ENCODE results near the gene CD247. TPM values are rescaled to one million over a fixed set of nuclear protein-coding genes. Genes with fewer than 3 reads are reported as not detected.

The CD247 gene
- total and polyA plus RNA-seq, 9 of the 15 experiments (the other 6 are each of a cell fraction or from before 2014, with no cell fraction given), result 0.08 to 0.42 (median 0.28) TPM; not detected in 5

GRCh38 chr1:167544447-167545093, 26.2 kb upstream of the CD247 start:
- H2AFZ ChIP-seq (ENCODE audit: low read depth, low read length), result no peak overlapping the region
- H3K9me3 ChIP-seq (replicated peaks; ENCODE audit: control insufficient read depth, insufficient read depth, low read depth, low read length), result no peaks in the 10 kb centered on the region
- H3K4me2 ChIP-seq (ENCODE audit: insufficient read depth, low read length), result no peak overlapping the region
- no peak overlapping the region for H3K9ac ChIP-seq (ENCODE audit: insufficient read depth in 1 of 2, low read depth in 2 of 2, low read length in 2 of 2)
- H3K4me3 ChIP-seq, result no peak overlapping the region
- ATAC-seq (no peak), DNase-seq (ENCODE audit: extremely low read depth in 1 of 4, low spot score in 3 of 4) (no peak), FAIRE-seq (no peak)
- peaks cover 27 to 40% of the 10 kb centered on the region in 2 experiments; a peak in 4 of 5 replicates for H3K4me1 ChIP-seq (replicated peaks in 1 of 2; ENCODE audit: control insufficient read depth in 2 of 2, insufficient read depth in 2 of 2, low read length in 2 of 2)
- POLR2A ChIA-PET, result interaction anchor here (0.7 to 6.1 kb wide), 6 partner anchors 7 to 258 kb away, joined by 3 to 71 read pairs (median 9); partner anchors contain the start of gene CREG1
- H3K36me3 ChIP-seq (ENCODE audit: control insufficient read depth, insufficient read depth, low read length), result peaks cover 74% of the 10 kb centered on the region
- BruUV-seq (replicated peaks), result no TSS peak
- CTCF ChIA-PET (ENCODE audit: low intra/inter-chr PET ratio), result no interaction called here
- no peaks in the 10 kb centered on the region for H3K9me1 ChIP-seq (ENCODE audit: control insufficient read depth, insufficient read depth, low read length)
- H4K20me1 ChIP-seq (replicated peaks; ENCODE audit: control insufficient read depth, insufficient read depth, low read length), result no peaks in the 10 kb centered on the region
- no peaks in the 10 kb centered on the region for H3K27me3 ChIP-seq (ENCODE audit: control insufficient read depth in 2 of 2, insufficient read depth in 2 of 2, low read length in 2 of 2)
- intact Hi-C loops (cut with micrococcal nuclease), result loop anchor here (5.0 kb wide), 1 partner anchor 322 kb away; the partner anchor contains the start of gene POU2F1
- H3K79me2 ChIP-seq (ENCODE audit: control insufficient read depth, insufficient read depth, low read length), result peaks cover 26% of the 10 kb centered on the region
- in situ Hi-C loops (cut with MboI), result no loop called here
- H3K27ac ChIP-seq (ENCODE audit: extremely low read depth, low read depth, low read length), result no peak overlapping the region
- WGBS (ENCODE audit: insufficient coverage, low coverage, missing lambda C conversion rate), result 90% methylated on average over 3 of the region's 3 CpGs
- TF ChIP-seq POLR2B (IDR thresholded peaks at IDR 0.05; ENCODE audit: low read depth, partially characterized antibody) (peak; percentile 39), CBX3 (IDR thresholded peaks at IDR 0.05; ENCODE audit: borderline replicate concordance in 1 of 2, low read length in 2 of 2) (no peak), PKNOX1 (IDR thresholded peaks at IDR 0.05) (peak; percentile 80), MCM2 (IDR thresholded peaks at IDR 0.05; ENCODE audit: low read depth) (no peak), MECOM (CRISPR knock-in tag; IDR thresholded peaks at IDR 0.05) (no peak), TSHZ1 (CRISPR knock-in tag; IDR thresholded peaks at IDR 0.05) (no peak), PML (IDR thresholded peaks at IDR 0.05; ENCODE audit: low read length) (no peak), ZNF717 (CRISPR knock-in tag; IDR thresholded peaks at IDR 0.05) (no peak), TRIM24 (IDR thresholded peaks at IDR 0.05) (no peak), ZNF764 (CRISPR knock-in tag; IDR thresholded peaks at IDR 0.05; ENCODE audit: low read depth) (no peak), LARP7 (IDR thresholded peaks at IDR 0.05) (no peak), BCLAF1 (IDR thresholded peaks at IDR 0.05; ENCODE audit: borderline replicate concordance in 1 of 2, control insufficient read depth in 1 of 2, low read depth in 2 of 2, low read length in 1 of 2) (no peak), NFE2 (IDR thresholded peaks at IDR 0.05; ENCODE audit: low read depth) (no peak), NBN (IDR thresholded peaks at IDR 0.05; ENCODE audit: low read depth) (no peak), POLR2AphosphoS5 (IDR thresholded peaks at IDR 0.05; ENCODE audit: control insufficient read depth, insufficient read depth, low read depth, low read length) (0 out of 2 replicates have a peak, but pooled peaks have one; percentile 27), SMAD4 (CRISPR knock-in tag; conservative IDR thresholded peaks at IDR 0.05) (no peak)
